GM06990 (cell line): ENCODE measurements around the gene DDX50.

Source experiments
- DNase-seq: peaks from one replicate; pipeline ENCODE4 v3.0.0-alpha.2; 2011; ENCODE audit not compliant: insufficient read length; ENCODE audit errors: extremely low read depth
- H3K27me3 ChIP-seq: replicated peaks from 2 replicates; pipeline ENCODE4 v1.6.0; 2011; ENCODE audit warnings: low read length; ENCODE audit not compliant: control insufficient read depth, insufficient read depth
- H3K36me3 ChIP-seq: 2 replicates; pipeline ENCODE4 v1.5.1; 2011; ENCODE audit warnings: low read length; ENCODE audit not compliant: control insufficient read depth, insufficient read depth
- H3K4me3 ChIP-seq: replicated peaks from 2 replicates; pipeline ENCODE4 v1.5.1; 2011; ENCODE audit warnings: low read depth, mild to moderate bottlenecking, control low read depth, low read length
- CTCF ChIP-seq: IDR thresholded peaks from 2 replicates; pipeline ENCODE4 v1.5.1; 2011; ENCODE audit warnings: low read length, control low read depth, mild to moderate bottlenecking, inconsistent platforms; ENCODE audit not compliant: insufficient read depth, poor library complexity, severe bottlenecking

The DDX50 gene

GRCh38 chr10:68981074-68981473 lies 80.0 kb downstream of the DDX50 start:
- Histone ChIP-seq H3K4me3 (no peak overlapping the region), H3K27me3 (no peaks in the 10 kb centered on the region), H3K36me3 (peaks cover 14% of the 10 kb centered on the region)
- no peak for DNase-seq
- TF ChIP-seq CTCF, result peak; percentile 30

DNA sequence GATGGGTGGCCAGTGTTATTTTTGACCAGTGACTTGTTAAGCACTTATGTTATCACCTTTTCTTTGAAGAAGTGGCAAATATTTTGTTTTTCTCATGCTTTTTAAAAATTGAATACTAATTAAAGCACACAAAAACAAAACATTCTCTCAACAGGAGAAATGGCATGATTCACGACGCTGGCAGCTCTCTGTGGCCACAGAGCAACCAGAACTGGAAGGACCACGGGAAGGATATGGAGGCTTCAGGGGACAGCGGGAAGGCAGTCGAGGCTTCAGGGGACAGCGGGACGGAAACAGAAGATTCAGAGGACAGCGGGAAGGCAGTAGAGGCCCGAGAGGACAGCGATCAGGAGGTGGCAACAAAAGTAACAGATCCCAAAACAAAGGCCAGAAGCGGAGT lies 81.3 kb downstream of the DDX50 start:
- Histone ChIP-seq H3K27me3 (no peaks in the 10 kb centered on the region), H3K36me3 (peaks cover 12% of the 10 kb centered on the region), H3K4me3 (no peak overlapping the region)
- TF ChIP-seq CTCF, result no peak
- DNase-seq, result no peak

GRCh38 chr10:68987611-68988010 lies 86.5 kb downstream of the DDX50 start:
- DNase-seq, result no peak
- no peaks in the 10 kb centered on the region; the same call in 1 of the 2 replicates for H3K36me3 ChIP-seq

DNA sequence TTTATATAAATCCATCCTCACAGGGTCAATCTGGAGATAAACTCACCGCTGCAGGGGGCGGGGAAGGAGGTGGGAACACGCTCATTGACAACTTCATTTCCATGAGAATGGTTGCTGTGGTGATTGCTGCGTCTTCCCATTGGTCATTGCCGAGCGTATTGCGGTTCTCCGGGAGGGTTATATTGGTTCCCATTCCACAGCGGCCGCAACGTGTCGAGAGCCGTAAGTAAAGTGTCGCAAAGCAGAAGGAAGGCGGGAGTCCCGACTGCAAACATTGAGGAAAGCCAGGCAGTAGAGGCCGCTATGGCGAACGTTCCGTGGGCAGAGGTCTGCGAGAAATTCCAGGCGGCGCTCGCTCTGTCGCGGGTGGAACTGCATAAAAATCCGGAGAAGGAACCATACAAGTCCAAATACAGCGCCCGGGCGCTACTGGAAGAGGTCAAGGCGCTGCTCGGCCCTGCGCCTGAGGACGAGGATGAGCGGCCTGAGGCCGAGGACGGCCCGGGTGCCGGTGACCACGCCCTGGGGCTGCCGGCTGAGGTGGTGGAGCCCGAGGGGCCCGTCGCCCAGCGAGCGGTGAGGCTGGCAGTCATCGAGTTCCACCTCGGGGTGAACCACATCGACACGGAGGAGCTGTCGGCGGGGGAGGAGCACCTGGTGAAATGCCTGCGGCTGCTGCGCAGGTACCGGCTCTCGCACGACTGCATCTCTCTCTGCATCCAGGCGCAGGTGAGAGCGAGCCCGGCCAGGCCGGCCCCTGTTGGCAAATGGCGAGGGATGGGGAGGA lies 87.6 kb downstream of the DDX50 start, which contains the start of gene KIFBP:
TSS of gene KIFBP (plus strand) at position 274 of the 787 bp plus-strand sequence. CDS start at position 304, 30 bp downstream.
- H3K36me3 ChIP-seq, result no peaks in the 10 kb centered on the region; the same call in 1 of the 2 replicates
- TF ChIP-seq CTCF, result peak; percentile 70
- DNase-seq, result peak; percentile 83
- no peaks in the 10 kb centered on the region for H3K27me3 ChIP-seq
- peak within 1 kb of the TSS; percentile 83 for H3K4me3 ChIP-seq

More at GRCh38 chr10:68987611-68988010, 86.5 kb downstream of the DDX50 start:
- no peak for TF ChIP-seq CTCF
- H3K4me3 ChIP-seq, result no peak overlapping the region
- H3K27me3 ChIP-seq, result no peaks in the 10 kb centered on the region

- TF ChIP-seq CTCF, result no peak
- peak overlapping the region; percentile 83 for H3K4me3 ChIP-seq
- no peaks in the 10 kb centered on the region; the same call in 1 of the 2 replicates for H3K36me3 ChIP-seq
- DNase-seq, result no peak
- H3K27me3 ChIP-seq, result no peaks in the 10 kb centered on the region
Measured at GRCh38 chr10:68989317-68989990, 88.3 kb downstream of the DDX50 start.
